H9 (cell line): ENCODE data around the gene FBXL19. TPM values are rescaled to one million over a fixed set of nuclear protein-coding genes. Genes with fewer than 3 reads are reported as not detected.
A peak's percentile ranks its signal among the peaks of the same experiment; 100 is the strongest.

Source experiments
- DNase-seq: peaks from one replicate; pipeline ENCODE4 v3.0.0-alpha.2; 2017
- H2AFZ ChIP-seq: one replicate; pipeline ENCODE4 v1.6.1; 2013; ENCODE audit warnings: mild to moderate bottlenecking, low read length, control low read depth, moderate library complexity
- H2AK5ac ChIP-seq: 2 replicates; pipeline ENCODE4 v1.6.1; 2013; ENCODE audit warnings: low read length, control low read depth, mixed read lengths; ENCODE audit not compliant: insufficient read length
- H2BK120ac ChIP-seq: one replicate; pipeline ENCODE4 v1.6.1; 2013; ENCODE audit warnings: low read depth, mild to moderate bottlenecking, low read length, control low read depth, inconsistent platforms; ENCODE audit not compliant: poor library complexity, severe bottlenecking
- H2BK12ac ChIP-seq: 2 replicates; pipeline ENCODE4 v1.6.1; 2013; ENCODE audit warnings: low read length, control low read depth, mixed read lengths, low read depth; ENCODE audit not compliant: insufficient read length
- H2BK15ac ChIP-seq: 2 replicates; pipeline ENCODE4 v1.6.1; 2013; ENCODE audit warnings: low read depth, low read length, control low read depth
- H2BK20ac ChIP-seq: one replicate; pipeline ENCODE4 v1.6.1; 2013; ENCODE audit warnings: low read depth, mild to moderate bottlenecking, low read length, control low read depth, inconsistent platforms; ENCODE audit not compliant: poor library complexity, severe bottlenecking
- H2BK5ac ChIP-seq: 2 replicates; pipeline ENCODE4 v1.6.1; 2013; ENCODE audit warnings: low read length, control low read depth, mixed read lengths; ENCODE audit not compliant: insufficient read length
- H3K14ac ChIP-seq: 2 replicates; pipeline ENCODE4 v1.6.1; 2013; ENCODE audit warnings: low read length, control low read depth; ENCODE audit not compliant: insufficient read depth
- H3K18ac ChIP-seq: 2 replicates; pipeline ENCODE4 v1.6.1; 2013; ENCODE audit warnings: low read depth, mild to moderate bottlenecking, mixed read lengths, low read length, control low read depth; ENCODE audit not compliant: insufficient read length
- H3K23ac ChIP-seq: 2 replicates; pipeline ENCODE4 v1.6.1; 2013; ENCODE audit warnings: low read length, control low read depth, mixed read lengths, low read depth; ENCODE audit not compliant: insufficient read length
- H3K23me2 ChIP-seq: 2 replicates; pipeline ENCODE4 v1.6.1; 2013; ENCODE audit warnings: low read depth, mild to moderate bottlenecking, mixed read lengths, low read length, control low read depth; ENCODE audit not compliant: insufficient read length, poor library complexity, severe bottlenecking
- H3K27ac ChIP-seq: 2 replicates; pipeline ENCODE4 v1.5.1; 2013; ENCODE audit warnings: low read length, control low read depth, mixed read lengths, low read depth; ENCODE audit not compliant: insufficient read length
- H3K27me3 ChIP-seq: 2 replicates; pipeline ENCODE4 v1.6.1; 2013; ENCODE audit warnings: low read length, control low read depth, inconsistent platforms; ENCODE audit not compliant: insufficient read depth
- H3K4ac ChIP-seq: 2 replicates; pipeline ENCODE4 v1.6.1; 2013; ENCODE audit warnings: low read depth, mild to moderate bottlenecking, control low read depth, inconsistent platforms, low read length, moderate library complexity
- H3K4me1 ChIP-seq: 2 replicates; pipeline ENCODE4 v1.6.1; 2013; ENCODE audit warnings: low read length, control low read depth, inconsistent platforms; ENCODE audit not compliant: insufficient read depth
- H3K4me2 ChIP-seq: 2 replicates; pipeline ENCODE4 v1.6.1; 2013; ENCODE audit warnings: low read length, control low read depth, mixed read lengths; ENCODE audit not compliant: insufficient read length, insufficient read depth
- H3K56ac ChIP-seq: 2 replicates; pipeline ENCODE4 v1.6.1; 2013; ENCODE audit warnings: low read depth, mild to moderate bottlenecking, mixed read lengths, low read length, control low read depth; ENCODE audit not compliant: insufficient read length
- H3K79me1 ChIP-seq: 2 replicates; pipeline ENCODE4 v1.6.1; 2013; ENCODE audit warnings: low read depth, mild to moderate bottlenecking, moderate library complexity, low read length, control low read depth, inconsistent platforms; ENCODE audit not compliant: insufficient read depth, poor library complexity, severe bottlenecking
- H3K79me2 ChIP-seq: 2 replicates; pipeline ENCODE4 v1.6.1; 2013; ENCODE audit warnings: low read length, control low read depth, inconsistent platforms; ENCODE audit not compliant: insufficient read depth
- H3K9ac ChIP-seq: 2 replicates; pipeline ENCODE4 v1.6.1; 2013; ENCODE audit warnings: low read length, control low read depth, mixed read lengths; ENCODE audit not compliant: insufficient read length; ENCODE audit errors: extremely low read depth
- H3K9me3 ChIP-seq: one replicate; pipeline ENCODE4 v1.6.1; 2013; ENCODE audit warnings: low read depth, low read length, inconsistent platforms; ENCODE audit not compliant: control insufficient read depth
- H3T11ph ChIP-seq: one replicate; pipeline ENCODE4 v1.6.1; 2013; ENCODE audit warnings: mild to moderate bottlenecking, low read length, control low read depth, inconsistent platforms
- H4K20me1 ChIP-seq: one replicate; pipeline ENCODE4 v1.6.1; 2013; ENCODE audit not compliant: control insufficient read depth, insufficient read length, insufficient read depth
- H4K5ac ChIP-seq: 2 replicates; pipeline ENCODE4 v1.6.1; 2013; ENCODE audit warnings: low read depth, mild to moderate bottlenecking, mixed read lengths, low read length, control low read depth; ENCODE audit not compliant: insufficient read length
- H4K8ac ChIP-seq: replicated peaks from 2 replicates; pipeline ENCODE4 v1.6.1; 2013; ENCODE audit warnings: low read length, control low read depth, mixed read lengths, low read depth; ENCODE audit not compliant: insufficient read length
- H4K91ac ChIP-seq: 2 replicates; pipeline ENCODE4 v1.6.1; 2013; ENCODE audit warnings: low read depth, mild to moderate bottlenecking, moderate library complexity, mixed read lengths, low read length, control low read depth; ENCODE audit not compliant: insufficient read length
- H3K27ac Mint-ChIP-seq, 3 experiments: 2 replicates in 2 of 3; 3 replicates in 1 of 3; pipeline ENCODE4 v1.8.0; 2020 to 2021; ENCODE audit warnings: mixed read lengths in 3 of 3, mild to moderate bottlenecking in 1 of 3, moderate library complexity in 1 of 3
- H3K27me3 Mint-ChIP-seq: 2 replicates; pipeline ENCODE4 v1.8.0; 2021; ENCODE audit warnings: low read depth, mild to moderate bottlenecking, moderate library complexity, mixed read lengths
- H3K36me3 Mint-ChIP-seq, 3 experiments: 2 replicates in 2 of 3; 3 replicates in 1 of 3; pipeline ENCODE4 v1.8.0; 2020 to 2021; ENCODE audit warnings: low read depth in 3 of 3, mixed read lengths in 3 of 3; ENCODE audit not compliant: insufficient read depth in 1 of 3
- H3K4me1 Mint-ChIP-seq, 2 experiments: 2 replicates each; pipeline ENCODE4 v1.8.0; 2020; ENCODE audit warnings: mixed read lengths in 2 of 2
- H3K4me3 Mint-ChIP-seq, 2 experiments: 2 replicates in 1 of 2; 3 replicates in 1 of 2; pipeline ENCODE4 v1.8.0; 2020 to 2021; ENCODE audit warnings: mild to moderate bottlenecking in 2 of 2, mixed read lengths in 2 of 2, moderate library complexity in 1 of 2
- H3K9me3 Mint-ChIP-seq, 2 experiments: 2 replicates in 1 of 2; 3 replicates in 1 of 2; pipeline ENCODE4 v1.8.0; 2020; ENCODE audit warnings: mild to moderate bottlenecking in 2 of 2, mixed read lengths in 2 of 2, moderate library complexity in 1 of 2
- CTCF ChIP-seq: fragments of 200-600 bp; sonication (generic); conservative IDR thresholded peaks from 3 replicates; pipeline ENCODE4 v1.8.0; 2021; ENCODE audit warnings: antibody characterized with exemption, mild to moderate bottlenecking
- WGBS: extraction: QIAGEN DNeasy Blood & Tissue Kit; methylation state at CpG from one replicate; pipeline ENCODE4 v1.1.7; 2013; ENCODE audit warnings: missing lambda C conversion rate, low lambda C conversion rate, mixed read lengths; ENCODE audit not compliant: insufficient read length; ENCODE audit errors: extremely low coverage; 5-methylcytosine and 5-hydroxymethylcytosine counted together
- total RNA-seq: library from RNA; stranded (reverse); gene quantifications from 2 replicates; pipeline ENCODE4 v1.2.1, GENCODE V29; 2021

FBXL19 gene
- total RNA-seq, 1 experiment from 2014 or later = 66.8 TPM

- Mint-ChIP-seq H3K4me1 (peaks cover 5 to 10% of the 10 kb centered on the region in 2 experiments), H3K9me3 (no peaks in the 10 kb centered on the region), H3K4me3 (peak within 1 kb of the TSS; percentile 42 to 58; a peak in 4 of 5 replicates), H3K36me3 (peaks cover 18 to 38% (median 37%) of the 10 kb centered on the region in 3 experiments; a peak in 6 of 7 replicates), H3K27ac (peak within 1 kb of the TSS in 2 of 3 experiments; percentile 47 to 92; a peak in 2 of 7 replicates), H3K27me3 (no peaks in the 10 kb centered on the region; the same call in 1 of the 2 replicates)
- no peak within 1 kb of the TSS for H3K18ac ChIP-seq
- peak; percentile 93 for DNase-seq
- TF ChIP-seq CTCF = peak; percentile 95
- no CpG with 5 or more reads among the region's 24 CpGs for whole genome bisulfite sequencing
- no peak within 1 kb of the TSS for H2AK5ac ChIP-seq
- no peak within 1 kb of the TSS for H4K91ac ChIP-seq
- no peaks in the 10 kb centered on the region for H3K79me1 ChIP-seq
- H3K9me3 ChIP-seq = no peaks in the 10 kb centered on the region
- no peak within 1 kb of the TSS for H3K56ac ChIP-seq
- H2BK20ac ChIP-seq = no peak within 1 kb of the TSS
- H3K23ac ChIP-seq = no peak within 1 kb of the TSS
- no peak within 1 kb of the TSS for H4K5ac ChIP-seq
- no peak within 1 kb of the TSS for H2BK120ac ChIP-seq
- H3K27ac ChIP-seq = no peak within 1 kb of the TSS
- no peak within 1 kb of the TSS for H3K9ac ChIP-seq
- H2BK12ac ChIP-seq = no peak within 1 kb of the TSS
- H4K8ac ChIP-seq = no peak within 1 kb of the TSS
- H3K4me1 ChIP-seq = no peaks in the 10 kb centered on the region
- no peaks in the 10 kb centered on the region for H3K27me3 ChIP-seq
- H3K79me2 ChIP-seq = no peaks in the 10 kb centered on the region
- H3K14ac ChIP-seq = no peak within 1 kb of the TSS
- no peak within 1 kb of the TSS for H2BK5ac ChIP-seq
- H3K4ac ChIP-seq = no peak within 1 kb of the TSS
- no peaks in the 10 kb centered on the region for H4K20me1 ChIP-seq
- H3T11ph ChIP-seq = no peak within 1 kb of the TSS
- H3K4me2 ChIP-seq = peak within 1 kb of the TSS; percentile 3
- no peak within 1 kb of the TSS for H2AFZ ChIP-seq
- no peak within 1 kb of the TSS for H2BK15ac ChIP-seq
- no peaks in the 10 kb centered on the region for H3K23me2 ChIP-seq
Observed at GRCh38 chr16:30984669-30985400, 61.5 kb downstream of the FBXL19 start, which contains the start of gene HSD3B7. Gene HSD3B7 (plus strand): TSS chr16:30985207. CDS start chr16:30985659, 452 bp downstream.
